ENCODE measurements around the gene ZNF285.
"Not testable (repeated sequence)": the region's sequence is repeated elsewhere in the genome, so short reads cannot be mapped to it uniquely, and the experiment has no call there.

The ZNF285 gene

GRCh38 chr19:44401139-44402115 lies at the start of gene ZNF285:
Gene ZNF285, minus strand, starts transcription at chr19:44401608. Its CDS starts 4,395 bp downstream, at chr19:44397213.
- H3K4me3 ChIP-seq (ENCODE audit: low read depth, low read length) = peak within 1 kb of the TSS; percentile 91
- H3K9me3 ChIP-seq (ENCODE audit: control insufficient read depth, insufficient read depth, low read depth, low read length) = peaks cover 5% of the 10 kb centered on the region; the same call in 1 of the 2 replicates
- H3K4me1 ChIP-seq (ENCODE audit: control insufficient read depth, insufficient read depth, low read length) = no peaks in the 10 kb centered on the region
- no peaks in the 10 kb centered on the region for H3K27me3 ChIP-seq (ENCODE audit: control insufficient read depth, insufficient read depth, low read length)
- peak within 1 kb of the TSS; percentile 49 for H3K9ac ChIP-seq (ENCODE audit: low read length)
- no peaks in the 10 kb centered on the region for H3K36me3 ChIP-seq (ENCODE audit: control insufficient read depth, insufficient read depth, low read length)
- H3K27ac ChIP-seq (ENCODE audit: low read depth, low read length) = no peak within 1 kb of the TSS

GRCh38 chr19:44447916-44448674 lies 46.7 kb upstream of the ZNF285 start, which contains the start of gene ZNF229:
Gene ZNF229, minus strand, starts transcription at chr19:44448472. Its CDS starts 5,625 bp downstream, at chr19:44442847.
- Histone ChIP-seq H3K4me1 (ENCODE audit: control insufficient read depth, insufficient read depth, low read length) (no peaks in the 10 kb centered on the region), H3K4me3 (ENCODE audit: low read depth, low read length) (peak within 1 kb of the TSS; percentile 74), H3K9ac (ENCODE audit: low read length) (no peak within 1 kb of the TSS), H3K27ac (ENCODE audit: low read depth, low read length) (no peak within 1 kb of the TSS), H3K27me3 (ENCODE audit: control insufficient read depth, insufficient read depth, low read length) (no peaks in the 10 kb centered on the region), H3K36me3 (ENCODE audit: control insufficient read depth, insufficient read depth, low read length) (no peaks in the 10 kb centered on the region; the same call in 1 of the 2 replicates), H3K9me3 (ENCODE audit: control insufficient read depth, insufficient read depth, low read depth, low read length) (peaks cover 35% of the 10 kb centered on the region)

- H3K4me1 ChIP-seq (ENCODE audit: control insufficient read depth, insufficient read depth, low read length) = no peaks in the 10 kb centered on the region
- H3K9me3 ChIP-seq (ENCODE audit: control insufficient read depth, insufficient read depth, low read depth, low read length) = peaks cover 35% of the 10 kb centered on the region
These were observed 37.0 kb upstream of the ZNF285 start for GRCh38 chr19:44438441-44438840.

GRCh38 chr19:44435441-44435840 lies 34.0 kb upstream of the ZNF285 start:
- Histone ChIP-seq H3K9me3 (ENCODE audit: control insufficient read depth, insufficient read depth, low read depth, low read length) (peaks cover 45% of the 10 kb centered on the region), H3K4me3 (ENCODE audit: low read depth, low read length) (no peak overlapping the region), H3K4me1 (ENCODE audit: control insufficient read depth, insufficient read depth, low read length) (no peaks in the 10 kb centered on the region), H3K9ac (ENCODE audit: low read length) (no peak overlapping the region), H3K27me3 (ENCODE audit: control insufficient read depth, insufficient read depth, low read length) (no peaks in the 10 kb centered on the region), H3K27ac (ENCODE audit: low read depth, low read length) (no peak overlapping the region), H3K36me3 (ENCODE audit: control insufficient read depth, insufficient read depth, low read length) (peaks cover 4% of the 10 kb centered on the region; the same call in 1 of the 2 replicates)

More at GRCh38 chr19:44438441-44438840, 37.0 kb upstream of the ZNF285 start:
- Histone ChIP-seq H3K4me3 (ENCODE audit: low read depth, low read length) (no peak overlapping the region), H3K27me3 (ENCODE audit: control insufficient read depth, insufficient read depth, low read length) (no peaks in the 10 kb centered on the region), H3K9ac (ENCODE audit: low read length) (no peak overlapping the region), H3K36me3 (ENCODE audit: control insufficient read depth, insufficient read depth, low read length) (no peaks in the 10 kb centered on the region; the same call in 1 of the 2 replicates), H3K27ac (ENCODE audit: low read depth, low read length) (no peak overlapping the region)

- H3K27ac ChIP-seq (ENCODE audit: low read depth, low read length) = no peak overlapping the region
- no peak overlapping the region for H3K4me3 ChIP-seq (ENCODE audit: low read depth, low read length)
- H3K4me1 ChIP-seq (ENCODE audit: control insufficient read depth, insufficient read depth, low read length) = no peaks in the 10 kb centered on the region
- H3K9ac ChIP-seq (ENCODE audit: low read length) = no peak overlapping the region
- no peaks in the 10 kb centered on the region for H3K27me3 ChIP-seq (ENCODE audit: control insufficient read depth, insufficient read depth, low read length)
- H3K36me3 ChIP-seq (ENCODE audit: control insufficient read depth, insufficient read depth, low read length) = peaks cover 24% of the 10 kb centered on the region; the same call in 1 of the 2 replicates
- H3K9me3 ChIP-seq (ENCODE audit: control insufficient read depth, insufficient read depth, low read depth, low read length) = peaks cover 76% of the 10 kb centered on the region
These were observed 29.5 kb upstream of the ZNF285 start for GRCh38 chr19:44430956-44431355.

GRCh38 chr19:44415553-44415952 lies 14.1 kb upstream of the ZNF285 start:
- H3K27ac ChIP-seq (ENCODE audit: low read depth, low read length); H3K4me3 ChIP-seq (ENCODE audit: low read depth, low read length); H3K36me3 ChIP-seq (ENCODE audit: control insufficient read depth, insufficient read depth, low read length); H3K9ac ChIP-seq (ENCODE audit: low read length); H3K27me3 ChIP-seq (ENCODE audit: control insufficient read depth, insufficient read depth, low read length); H3K4me1 ChIP-seq (ENCODE audit: control insufficient read depth, insufficient read depth, low read length): not testable (repeated sequence)
- H3K9me3 ChIP-seq (ENCODE audit: control insufficient read depth, insufficient read depth, low read depth, low read length) = peaks cover 49% of the 10 kb centered on the region

GRCh38 chr19:44389268-44389667 lies 12.1 kb downstream of the ZNF285 start:
- H3K4me1 ChIP-seq (ENCODE audit: control insufficient read depth, insufficient read depth, low read length); H3K27ac ChIP-seq (ENCODE audit: low read depth, low read length); H3K27me3 ChIP-seq (ENCODE audit: control insufficient read depth, insufficient read depth, low read length); H3K36me3 ChIP-seq (ENCODE audit: control insufficient read depth, insufficient read depth, low read length); H3K9me3 ChIP-seq (ENCODE audit: control insufficient read depth, insufficient read depth, low read depth, low read length); H3K9ac ChIP-seq (ENCODE audit: low read length); H3K4me3 ChIP-seq (ENCODE audit: low read depth, low read length): not testable (repeated sequence)

GRCh38 chr19:44374789-44375188 lies 26.6 kb downstream of the ZNF285 start:
- Histone ChIP-seq H3K27ac (ENCODE audit: low read depth, low read length) (no peak overlapping the region), H3K9ac (ENCODE audit: low read length) (no peak overlapping the region), H3K36me3 (ENCODE audit: control insufficient read depth, insufficient read depth, low read length) (no peaks in the 10 kb centered on the region), H3K9me3 (ENCODE audit: control insufficient read depth, insufficient read depth, low read depth, low read length) (peaks cover 7% of the 10 kb centered on the region), H3K4me1 (ENCODE audit: control insufficient read depth, insufficient read depth, low read length) (no peaks in the 10 kb centered on the region), H3K4me3 (ENCODE audit: low read depth, low read length) (no peak overlapping the region), H3K27me3 (ENCODE audit: control insufficient read depth, insufficient read depth, low read length) (no peaks in the 10 kb centered on the region)

- Histone ChIP-seq H3K4me3 (ENCODE audit: low read depth, low read length) (no peak overlapping the region), H3K27ac (ENCODE audit: low read depth, low read length) (no peak overlapping the region), H3K4me1 (ENCODE audit: control insufficient read depth, insufficient read depth, low read length) (no peaks in the 10 kb centered on the region), H3K9me3 (ENCODE audit: control insufficient read depth, insufficient read depth, low read depth, low read length) (peaks cover 6% of the 10 kb centered on the region), H3K9ac (ENCODE audit: low read length) (no peak overlapping the region), H3K27me3 (ENCODE audit: control insufficient read depth, insufficient read depth, low read length) (no peaks in the 10 kb centered on the region), H3K36me3 (ENCODE audit: control insufficient read depth, insufficient read depth, low read length) (no peaks in the 10 kb centered on the region)
These were observed 29.5 kb downstream of the ZNF285 start for GRCh38 chr19:44371815-44372480.

GRCh38 chr19:44367024-44367423 lies 34.4 kb downstream of the ZNF285 start:
- H3K4me3 ChIP-seq (ENCODE audit: low read depth, low read length) = no peak overlapping the region
- no peaks in the 10 kb centered on the region for H3K4me1 ChIP-seq (ENCODE audit: control insufficient read depth, insufficient read depth, low read length)
- no peaks in the 10 kb centered on the region for H3K36me3 ChIP-seq (ENCODE audit: control insufficient read depth, insufficient read depth, low read length)
- no peak overlapping the region for H3K27ac ChIP-seq (ENCODE audit: low read depth, low read length)
- H3K9ac ChIP-seq (ENCODE audit: low read length) = no peak overlapping the region
- H3K9me3 ChIP-seq (ENCODE audit: control insufficient read depth, insufficient read depth, low read depth, low read length) = no peaks in the 10 kb centered on the region; the same call in 1 of the 2 replicates
- H3K27me3 ChIP-seq (ENCODE audit: control insufficient read depth, insufficient read depth, low read length) = no peaks in the 10 kb centered on the region
